NCI-H2029 (cell line): Measurements from ENCODE around the gene GNAT3.

ENCODE experiments used
- DNase-seq: peaks from one replicate; lab custom pipeline; 2025; lab: John Stamatoyannopoulos, UW

Gene GNAT3

GRCh38 chr7:80417211-80417793, 94.6 kb downstream of the GNAT3 start:
- no peak for DNase-seq

- no peak for DNase-seq
Observed at GRCh38 chr7:80415522-80415921, 96.3 kb downstream of the GNAT3 start.

DNA sequence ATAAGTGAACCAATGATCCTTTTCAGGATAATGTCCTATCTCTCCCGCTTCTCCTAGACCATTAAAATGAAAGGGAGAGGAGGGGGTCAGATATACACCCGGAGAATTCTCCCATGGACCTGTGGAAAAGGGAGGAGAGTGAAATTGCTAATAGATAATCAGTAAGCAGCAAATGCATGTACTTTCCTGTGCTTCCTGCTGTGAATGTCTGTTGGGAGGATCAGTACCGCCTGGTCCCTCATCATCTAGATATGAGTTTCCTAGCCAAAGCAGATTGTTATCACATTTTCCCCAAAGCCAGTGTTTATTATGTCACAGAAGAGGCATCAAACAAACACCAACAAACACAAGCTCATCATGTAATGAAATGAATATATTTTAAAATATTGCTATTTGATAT, 96.8 kb downstream of the GNAT3 start:
- DNase-seq = no peak

DNA sequence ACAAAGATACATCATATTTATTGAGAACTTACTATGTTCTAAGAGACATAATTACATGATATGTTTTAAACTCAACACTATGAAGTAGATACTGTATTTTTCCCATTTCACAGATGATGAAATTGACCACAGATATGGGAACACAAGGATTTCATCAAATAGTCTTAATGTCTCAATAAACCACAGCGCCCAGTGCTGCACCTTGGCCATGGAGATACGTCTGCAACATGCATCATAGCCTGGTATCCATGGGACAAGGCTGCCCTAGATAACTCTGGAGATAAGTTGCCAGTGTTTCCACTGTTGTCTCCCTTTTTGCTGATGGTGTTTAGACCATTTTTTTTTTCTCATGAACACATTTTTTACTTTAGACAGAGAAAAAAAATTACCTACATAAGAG, 97.5 kb downstream of the GNAT3 start:
- DNase-seq = no peak

DNA sequence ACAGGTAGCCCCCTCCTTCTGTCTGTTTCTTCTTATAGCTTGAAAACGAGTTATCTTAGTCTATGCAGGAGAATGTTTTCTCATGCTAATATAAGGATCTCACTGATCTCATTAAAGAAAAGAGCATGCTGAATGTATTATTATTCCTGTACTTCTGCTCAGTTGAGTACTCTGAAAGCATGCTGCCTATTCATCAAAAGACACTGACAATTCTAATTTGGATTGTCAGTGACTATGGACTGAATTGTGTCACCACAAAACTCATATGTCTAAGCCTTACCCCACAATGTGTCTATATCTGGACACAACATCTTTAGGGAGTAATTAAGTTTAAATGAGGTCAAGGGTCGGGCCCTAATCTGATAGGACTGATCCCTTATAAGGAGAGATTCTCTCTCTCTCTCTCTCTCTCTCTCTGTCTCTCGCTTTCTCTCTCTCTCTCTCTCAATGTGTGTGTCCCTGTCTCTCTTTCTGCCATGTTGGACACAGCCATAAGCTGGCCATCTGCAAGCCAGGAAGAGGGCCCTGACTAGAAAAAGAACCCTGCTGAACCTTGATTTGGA, 98.4 kb downstream of the GNAT3 start:
- DNase-seq = no peak

GRCh38 chr7:80412842-80413241, 99.0 kb downstream of the GNAT3 start:
- no peak for DNase-seq

DNA sequence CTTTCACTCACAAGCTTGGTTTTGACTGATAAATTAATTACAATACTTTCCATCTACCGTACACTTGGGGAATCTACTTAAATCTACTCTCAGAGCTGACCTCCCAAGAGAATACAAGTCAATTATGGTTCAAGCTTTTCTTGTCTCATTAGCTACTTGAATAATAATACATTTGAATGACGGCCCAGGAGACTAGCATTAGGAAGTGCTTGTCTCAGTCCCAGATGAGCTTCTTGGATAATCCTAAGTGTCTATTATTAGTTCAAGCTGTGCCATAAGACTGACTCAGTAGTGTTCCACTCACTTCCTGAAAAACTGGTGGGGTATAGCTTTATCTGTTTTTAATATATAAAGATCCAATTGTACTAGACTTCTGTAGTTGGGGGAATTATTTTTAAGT, 100.2 kb downstream of the GNAT3 start:
- no peak for DNase-seq

DNA sequence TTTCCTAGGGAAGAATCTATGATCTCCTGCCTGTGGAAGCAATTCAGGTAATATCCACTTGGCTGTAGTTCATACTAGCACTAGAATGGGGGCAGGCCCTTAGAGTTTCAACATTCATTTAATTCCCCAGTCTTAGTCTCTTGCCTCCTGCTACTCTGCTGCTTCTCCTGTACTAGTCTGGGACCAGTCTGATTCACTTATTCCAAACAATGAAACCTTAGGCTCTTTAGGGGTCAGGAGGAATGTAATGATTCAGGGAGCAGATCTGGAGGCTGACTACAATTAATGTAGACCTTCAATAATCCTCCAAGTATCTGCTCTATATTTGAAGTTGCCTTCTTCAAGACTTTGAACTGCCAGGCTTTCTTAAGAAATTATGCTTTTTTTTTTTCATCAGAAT, 101.8 kb downstream of the GNAT3 start:
- DNase-seq = no peak
